Right hindlimb (tissue), 1 donor: ENCODE data around the gene OR10G7.

Experiments used
- DNase-seq: peaks from one replicate; pipeline ENCODE4 v3.0.0-alpha.2; 2018

Gene OR10G7

GRCh38 chr11:124041254-124041653 lies at the start of gene OR10G7:
OR10G7 (minus strand) TSS chr11:124041325; CDS start chr11:124039001, 2,324 bp downstream.
- no peak for DNase-seq

GRCh38 chr11:124085997-124086846 lies 45.1 kb upstream of the OR10G7 start:
- DNase-seq, result no peak

- DNase-seq, result no peak
Observed at GRCh38 chr11:124085583-124085982, 44.5 kb upstream of the OR10G7 start.

- no peak for DNase-seq
Observed at GRCh38 chr11:124082371-124082770, 41.2 kb upstream of the OR10G7 start.

- no peak for DNase-seq
Observed at GRCh38 chr11:124081483-124081882, 40.4 kb upstream of the OR10G7 start.

- no peak for DNase-seq
Observed at GRCh38 chr11:124080327-124081001, 39.3 kb upstream of the OR10G7 start.

- no peak for DNase-seq
Observed at GRCh38 chr11:124079631-124080326, 38.7 kb upstream of the OR10G7 start.

GRCh38 chr11:124078591-124078990 lies 37.5 kb upstream of the OR10G7 start:
- DNase-seq, result no peak

- DNase-seq, result no peak
Observed at GRCh38 chr11:124077266-124077665, 36.1 kb upstream of the OR10G7 start.

- DNase-seq, result peak; percentile 51
Observed at GRCh38 chr11:124075841-124076651, 34.9 kb upstream of the OR10G7 start.

- DNase-seq, result no peak
Observed at GRCh38 chr11:124075492-124075840, 34.3 kb upstream of the OR10G7 start.

GRCh38 chr11:124074554-124074953 lies 33.4 kb upstream of the OR10G7 start:
- no peak for DNase-seq

- no peak for DNase-seq
Observed at GRCh38 chr11:124072147-124072546, 31.0 kb upstream of the OR10G7 start.

- no peak for DNase-seq
Observed at GRCh38 chr11:124071623-124071948, 30.5 kb upstream of the OR10G7 start.

GRCh38 chr11:124070915-124071622 lies 29.9 kb upstream of the OR10G7 start:
- DNase-seq, result peak; percentile 83

GRCh38 chr11:124069429-124070401 lies 28.6 kb upstream of the OR10G7 start:
- peak; percentile 61 for DNase-seq

- DNase-seq, result no peak
Observed at GRCh38 chr11:124068601-124069110, 27.5 kb upstream of the OR10G7 start.

- DNase-seq, result no peak
Observed at GRCh38 chr11:124052966-124053365, 11.8 kb upstream of the OR10G7 start.

GRCh38 chr11:124050748-124051147 lies 9.6 kb upstream of the OR10G7 start:
- DNase-seq, result no peak

GRCh38 chr11:124043420-124043819 lies 2.3 kb upstream of the OR10G7 start:
- DNase-seq, result no peak

GRCh38 chr11:124039557-124039956 lies 1.6 kb downstream of the OR10G7 start:
- no peak for DNase-seq
